ENCODE measurements around the gene PCDHGA1. TPM values are rescaled to one million over a fixed set of nuclear protein-coding genes. Genes with fewer than 3 reads are reported as not detected.

The PCDHGA1 gene
- total and polyA plus RNA-seq, 7 donors, result 0.27 to 2.1 (median 0.59) TPM

- H3K27me3 ChIP-seq (ENCODE audit: insufficient read depth in 3 of 3, low read length in 2 of 3), result no peaks in the 10 kb centered on the region
These were observed 189.6 kb downstream of the PCDHGA1 start for GRCh38 chr5:141519605-141520565.

GRCh38 chr5:141521244-141521781, 191.0 kb downstream of the PCDHGA1 start:
- Histone ChIP-seq H3K9me3 (no peaks in the 10 kb centered on the region), H3K27me3 (ENCODE audit: insufficient read depth in 3 of 3, low read length in 2 of 3) (no peaks in the 10 kb centered on the region), H3K27ac (peak overlapping the region; percentile 90), H3K36me3 (ENCODE audit: insufficient read depth in 1 of 2, low read depth in 1 of 2) (peaks cover 9 to 66% of the 10 kb centered on the region in 2 donors), H3K4me1 (peaks cover 78% of the 10 kb centered on the region), H3K4me3 (peak overlapping the region; percentile 6)
- intact Hi-C loops (cut with DNase I), result loop anchor here (5.0 kb wide), 2 partner anchors 36 to 99 kb away; partner anchors contain the start of gene PCDHGA11 (in 1 of the 2)
- peak; percentile 79 to 85 (median 84) for ATAC-seq
- 12 to 15% (median 14%) methylated on average over 2 of the region's 2 CpGs for WGBS, 3 donors
- no peak for TF ChIP-seq CTCF (IDR thresholded peaks at IDR 0.05)
- no peak for DNase-seq

More at GRCh38 chr5:141519605-141520565, 189.6 kb downstream of the PCDHGA1 start:
- no peaks in the 10 kb centered on the region for H3K9me3 ChIP-seq
- peak overlapping the region; percentile 90 for H3K27ac ChIP-seq
- intact Hi-C loops (cut with DNase I), result loop anchor here (5.0 kb wide), 2 partner anchors 37 to 98 kb away; partner anchors contain the start of gene PCDHGA11 (in 1 of the 2)
- no peak overlapping the region for H3K4me3 ChIP-seq
- ATAC-seq (no peak), DNase-seq (no peak)
- peaks cover 7 to 66% of the 10 kb centered on the region in 2 donors for H3K36me3 ChIP-seq (ENCODE audit: insufficient read depth in 1 of 2, low read depth in 1 of 2)
- peaks cover 88% of the 10 kb centered on the region for H3K4me1 ChIP-seq
- TF ChIP-seq CTCF (IDR thresholded peaks at IDR 0.05), result no peak
- WGBS, 3 donors, result 70 to 81% (median 75%) methylated on average over 3 of the region's 3 CpGs

- no peaks in the 10 kb centered on the region for H3K9me3 ChIP-seq
- ATAC-seq, result no peak
- H3K4me3 ChIP-seq, result no peak overlapping the region
- H3K4me1 ChIP-seq, result peaks cover 69% of the 10 kb centered on the region
- intact Hi-C loops (cut with DNase I), result loop anchor here (5.0 kb wide), 2 partner anchors 35 to 100 kb away; partner anchors contain the start of gene PCDHGA11 (in 1 of the 2)
- DNase-seq, result no peak
- peak overlapping the region; percentile 90 for H3K27ac ChIP-seq
- TF ChIP-seq CTCF (IDR thresholded peaks at IDR 0.05), result no peak
- peaks cover 12 to 66% of the 10 kb centered on the region in 2 donors for H3K36me3 ChIP-seq (ENCODE audit: insufficient read depth in 1 of 2, low read depth in 1 of 2)
- 13 to 29% (median 24%) methylated on average over 2 of the region's 2 CpGs for WGBS, 3 donors
- no peaks in the 10 kb centered on the region for H3K27me3 ChIP-seq (ENCODE audit: insufficient read depth in 3 of 3, low read length in 2 of 3)
These were observed 192.0 kb downstream of the PCDHGA1 start for GRCh38 chr5:141522301-141522700.

GRCh38 chr5:141523991-141524390, 193.7 kb downstream of the PCDHGA1 start:
- H3K4me1 ChIP-seq, result peaks cover 66% of the 10 kb centered on the region
- H3K27me3 ChIP-seq (ENCODE audit: insufficient read depth in 3 of 3, low read length in 2 of 3), result no peaks in the 10 kb centered on the region
- peaks cover 11 to 68% of the 10 kb centered on the region in 2 donors for H3K36me3 ChIP-seq (ENCODE audit: insufficient read depth in 1 of 2, low read depth in 1 of 2)
- no peak overlapping the region for H3K4me3 ChIP-seq
- H3K9me3 ChIP-seq, result no peaks in the 10 kb centered on the region
- DNase-seq (no peak), ATAC-seq (no peak)
- intact Hi-C loops (cut with DNase I), result loop anchor here (2.0 to 5.0 kb wide), 3 partner anchors 33 to 102 kb away; partner anchors contain the start of genes PCDHGA11 (in 1 of the 2) and PCDHGC3 (in 1 of the 2)
- peak overlapping the region; percentile 43 for H3K27ac ChIP-seq
- 60 to 84% (median 68%) methylated on average over 8 of the region's 8 CpGs for WGBS, 3 donors
- TF ChIP-seq CTCF (IDR thresholded peaks at IDR 0.05), result no peak

All from psoas muscle (tissue), 8 donors.